Central memory CD4-positive, alpha-beta T cell (primary cell): ENCODE data around the gene ABHD18.
"Not testable (repeated sequence)": the region's sequence is repeated elsewhere in the genome, so short reads cannot be mapped to it uniquely, and the experiment has no call there.

Experiments used
- DNase-seq: peaks from one replicate; pipeline ENCODE4 v3.0.0; 2022
- total RNA-seq, 3 experiments: gene quantifications; one replicate each; lab custom pipeline; 2026; lab: John Stamatoyannopoulos, UW

The ABHD18 gene
- total RNA-seq = 27.5 to 50.5 (median 50.2) reads per million in 3 experiments

GRCh38 chr4:127965062-127965802 lies at the start of gene ABHD18, which contains the start of gene MFSD8:
ABHD18 (plus strand) TSS chr4:127965406; CDS start chr4:127982956, 17,550 bp downstream.
MFSD8 (minus strand) TSS chr4:127965173; CDS start chr4:127965133, 40 bp downstream.
- DNase-seq = peak; percentile 99

GRCh38 chr4:127916512-127916911 lies 48.7 kb upstream of the ABHD18 start:
- no peak for DNase-seq

- DNase-seq = no peak
Measured at GRCh38 chr4:127917151-127917550, 48.1 kb upstream of the ABHD18 start.

GRCh38 chr4:127920521-127920920 lies 44.7 kb upstream of the ABHD18 start:
- DNase-seq = no peak

GRCh38 chr4:127922226-127922625 lies 43.0 kb upstream of the ABHD18 start:
- DNase-seq = no peak

GRCh38 chr4:127925720-127926119 lies 39.5 kb upstream of the ABHD18 start:
- DNase-seq = not testable (repeated sequence)

GRCh38 chr4:127930175-127930574 lies 35.0 kb upstream of the ABHD18 start:
- DNase-seq = no peak

GRCh38 chr4:127931836-127932235 lies 33.4 kb upstream of the ABHD18 start:
- DNase-seq = not testable (repeated sequence)

GRCh38 chr4:127936974-127937373 lies 28.2 kb upstream of the ABHD18 start:
- no peak for DNase-seq

GRCh38 chr4:127957105-127957504 lies 8.1 kb upstream of the ABHD18 start:
- no peak for DNase-seq

- DNase-seq = no peak
Measured at GRCh38 chr4:127959794-127960193, 5.4 kb upstream of the ABHD18 start.

- DNase-seq = peak; percentile 5
Measured at GRCh38 chr4:127963633-127964398, 1.4 kb upstream of the ABHD18 start.

GRCh38 chr4:127964426-127965061 lies 662 bp upstream of the ABHD18 start:
- DNase-seq = not testable (repeated sequence)

- peak; percentile 73 for DNase-seq
Measured at GRCh38 chr4:127965803-127966175, 583 bp downstream of the ABHD18 start.

GRCh38 chr4:127967141-127967775 lies 2.1 kb downstream of the ABHD18 start:
- DNase-seq = no peak

- DNase-seq = no peak
Measured at GRCh38 chr4:127968586-127968985, 3.4 kb downstream of the ABHD18 start.

- DNase-seq = not testable (repeated sequence)
Measured at GRCh38 chr4:127970925-127971324, 5.7 kb downstream of the ABHD18 start.

- no peak for DNase-seq
Measured at GRCh38 chr4:127975121-127975770, 10.0 kb downstream of the ABHD18 start.

GRCh38 chr4:127978930-127979329 lies 13.7 kb downstream of the ABHD18 start:
- DNase-seq = no peak

GRCh38 chr4:127982445-127982844 lies 17.2 kb downstream of the ABHD18 start:
- DNase-seq = no peak

GRCh38 chr4:127985989-127986388 lies 20.8 kb downstream of the ABHD18 start:
- DNase-seq = no peak

- no peak for DNase-seq
Measured at GRCh38 chr4:127988638-127989037, 23.4 kb downstream of the ABHD18 start.
